A673 (cell line): ENCODE measurements around the gene ISG15. TPM values are rescaled to one million over a fixed set of nuclear protein-coding genes. Genes with fewer than 3 reads are reported as not detected.

Source experiments
- BruUV-seq: library from RNA; stranded (reverse); fragments of 400-500 nt; replicated peaks from 2 replicates; lab custom pipeline; 2021; lab: Mats Ljungman, UMichigan
- CTCF ChIA-PET: fragments of 300-600 bp; sonication (Branson Sonifier 250); formaldehyde crosslinking; loops from one replicate; lab custom pipeline; 2022; ENCODE audit warnings: antibody characterized with exemption; lab: Charles Lee
- POLR2A ChIA-PET: fragments of 300-600 bp; sonication (Branson Sonifier 250); formaldehyde crosslinking; loops from one replicate; lab custom pipeline; 2022; ENCODE audit warnings: antibody characterized with exemption; ENCODE audit not compliant: low non-redundant PET; lab: Charles Lee
- DNase-seq: peaks from one replicate; pipeline ENCODE4 v3.0.0-alpha.2; 2015; ENCODE audit warnings: low spot score
- H3K27ac ChIP-seq: fragments of 200-600 bp; sonication (generic); 2 replicates; pipeline ENCODE4 v1.5.1; 2016; ENCODE audit warnings: mixed run types, low read depth, mild to moderate bottlenecking, mixed read lengths, antibody characterized with exemption, low read length; ENCODE audit not compliant: poor library complexity, severe bottlenecking
- H3K27me3 ChIP-seq: fragments of 200-600 bp; sonication (generic); replicated peaks from 2 replicates; pipeline ENCODE4 v1.6.1; 2017; ENCODE audit warnings: mixed run types, low read depth, mild to moderate bottlenecking, mixed read lengths, antibody characterized with exemption, low read length; ENCODE audit not compliant: insufficient read depth, poor library complexity
- H3K36me3 ChIP-seq: fragments of 200-600 bp; sonication (generic); 2 replicates; pipeline ENCODE4 v1.6.1; 2016; ENCODE audit warnings: mixed run types, mild to moderate bottlenecking, mixed read lengths, antibody characterized with exemption, low read length; ENCODE audit not compliant: insufficient read depth, poor library complexity, severe bottlenecking
- H3K4me1 ChIP-seq: fragments of 200-600 bp; sonication (generic); 2 replicates; pipeline ENCODE4 v1.6.1; 2017; ENCODE audit warnings: mixed run types, mild to moderate bottlenecking, mixed read lengths, antibody characterized with exemption, low read length; ENCODE audit not compliant: insufficient read depth, poor library complexity, severe bottlenecking
- H3K4me3 ChIP-seq: fragments of 200-600 bp; sonication (generic); 2 replicates; pipeline ENCODE4 v1.5.1; 2016; ENCODE audit warnings: low read depth, mixed run types, mild to moderate bottlenecking, mixed read lengths, low read length; ENCODE audit not compliant: poor library complexity, severe bottlenecking
- H3K9me3 ChIP-seq: fragments of 200-600 bp; sonication (generic); 2 replicates; pipeline ENCODE4 v1.6.1; 2016; ENCODE audit warnings: mixed run types, low read depth, mild to moderate bottlenecking, mixed read lengths, antibody characterized with exemption, low read length; ENCODE audit not compliant: poor library complexity, severe bottlenecking
- EZH2 ChIP-seq: fragments of 200-600 bp; sonication (generic); IDR thresholded peaks from 2 replicates; pipeline ENCODE4 v1.6.1; 2017; ENCODE audit warnings: borderline replicate concordance, low read depth, mild to moderate bottlenecking, mixed read lengths, antibody characterized with exemption, low read length; ENCODE audit not compliant: poor library complexity, severe bottlenecking
- intact Hi-C: fragments of 100-400 bp; cut with micrococcal nuclease; formaldehyde crosslinking; loops from one replicate; pipeline ENCODE4 v1.10.0; 2022; ENCODE audit not compliant: unreplicated experiment
- total RNA-seq: library from RNA; stranded (reverse); gene quantifications from 2 replicates; pipeline ENCODE4 v1.2.3, GENCODE V29; 2021
- TF ChIP-seq, protein P1 (sequence below): fragments of 300-800, 200-600 bp; sonication (generic); conservative IDR thresholded peaks from 2 replicates; pipeline ENCODE4 v1.5.1; 2017; ENCODE audit warnings: low read depth, mild to moderate bottlenecking, antibody characterized with exemption, low read length, moderate library complexity, mixed read lengths

Gene ISG15
- total RNA-seq, 1 experiment from 2014 or later = 45.3 TPM

DNA sequence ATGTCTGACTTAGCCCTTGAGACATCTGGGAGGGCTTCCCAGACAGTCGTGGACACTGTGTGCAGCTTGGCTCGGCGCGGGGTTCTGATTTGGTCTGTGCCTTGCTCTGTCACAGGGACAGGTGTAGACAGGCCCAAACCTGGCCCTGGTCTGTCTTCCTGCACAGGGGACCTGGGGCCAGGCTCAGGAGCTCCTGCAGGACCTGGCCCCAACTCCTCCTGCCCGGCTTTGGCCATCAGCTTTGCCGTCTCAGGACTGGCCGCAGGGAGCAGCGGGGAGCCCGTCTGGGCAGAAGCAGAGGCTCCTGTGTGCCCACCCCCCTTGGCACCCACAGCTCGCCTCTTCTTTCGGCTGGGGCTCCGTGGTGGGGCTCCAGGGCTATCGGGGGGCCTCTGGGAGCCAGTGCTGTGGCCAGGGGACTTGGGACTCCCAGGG lies 33.1 kb upstream of the ISG15 start:
- ChIA-PET POLR2A (no interaction called here), CTCF (interaction anchor here (0.7 kb wide), 1 partner anchor 40 kb away, joined by 3 read pairs; the partner anchor contains the start of gene AGRN)
- Histone ChIP-seq H3K4me3 (no peak overlapping the region), H3K27ac (no peak overlapping the region), H3K9me3 (no peaks in the 10 kb centered on the region), H3K36me3 (no peaks in the 10 kb centered on the region), H3K4me1 (peaks cover 8% of the 10 kb centered on the region), H3K27me3 (no peaks in the 10 kb centered on the region)
- no TSS peak for BruUV-seq
- TF ChIP-seq, protein P1, sequence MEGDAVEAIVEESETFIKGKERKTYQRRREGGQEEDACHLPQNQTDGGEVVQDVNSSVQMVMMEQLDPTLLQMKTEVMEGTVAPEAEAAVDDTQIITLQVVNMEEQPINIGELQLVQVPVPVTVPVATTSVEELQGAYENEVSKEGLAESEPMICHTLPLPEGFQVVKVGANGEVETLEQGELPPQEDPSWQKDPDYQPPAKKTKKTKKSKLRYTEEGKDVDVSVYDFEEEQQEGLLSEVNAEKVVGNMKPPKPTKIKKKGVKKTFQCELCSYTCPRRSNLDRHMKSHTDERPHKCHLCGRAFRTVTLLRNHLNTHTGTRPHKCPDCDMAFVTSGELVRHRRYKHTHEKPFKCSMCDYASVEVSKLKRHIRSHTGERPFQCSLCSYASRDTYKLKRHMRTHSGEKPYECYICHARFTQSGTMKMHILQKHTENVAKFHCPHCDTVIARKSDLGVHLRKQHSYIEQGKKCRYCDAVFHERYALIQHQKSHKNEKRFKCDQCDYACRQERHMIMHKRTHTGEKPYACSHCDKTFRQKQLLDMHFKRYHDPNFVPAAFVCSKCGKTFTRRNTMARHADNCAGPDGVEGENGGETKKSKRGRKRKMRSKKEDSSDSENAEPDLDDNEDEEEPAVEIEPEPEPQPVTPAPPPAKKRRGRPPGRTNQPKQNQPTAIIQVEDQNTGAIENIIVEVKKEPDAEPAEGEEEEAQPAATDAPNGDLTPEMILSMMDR = no peak
- TF ChIP-seq EZH2 = no peak
- DNase-seq = no peak
- intact Hi-C loops = loop anchor here (5.0 kb wide), 1 partner anchor 82 kb away; no protein-coding TSS in a partner anchor

DNA sequence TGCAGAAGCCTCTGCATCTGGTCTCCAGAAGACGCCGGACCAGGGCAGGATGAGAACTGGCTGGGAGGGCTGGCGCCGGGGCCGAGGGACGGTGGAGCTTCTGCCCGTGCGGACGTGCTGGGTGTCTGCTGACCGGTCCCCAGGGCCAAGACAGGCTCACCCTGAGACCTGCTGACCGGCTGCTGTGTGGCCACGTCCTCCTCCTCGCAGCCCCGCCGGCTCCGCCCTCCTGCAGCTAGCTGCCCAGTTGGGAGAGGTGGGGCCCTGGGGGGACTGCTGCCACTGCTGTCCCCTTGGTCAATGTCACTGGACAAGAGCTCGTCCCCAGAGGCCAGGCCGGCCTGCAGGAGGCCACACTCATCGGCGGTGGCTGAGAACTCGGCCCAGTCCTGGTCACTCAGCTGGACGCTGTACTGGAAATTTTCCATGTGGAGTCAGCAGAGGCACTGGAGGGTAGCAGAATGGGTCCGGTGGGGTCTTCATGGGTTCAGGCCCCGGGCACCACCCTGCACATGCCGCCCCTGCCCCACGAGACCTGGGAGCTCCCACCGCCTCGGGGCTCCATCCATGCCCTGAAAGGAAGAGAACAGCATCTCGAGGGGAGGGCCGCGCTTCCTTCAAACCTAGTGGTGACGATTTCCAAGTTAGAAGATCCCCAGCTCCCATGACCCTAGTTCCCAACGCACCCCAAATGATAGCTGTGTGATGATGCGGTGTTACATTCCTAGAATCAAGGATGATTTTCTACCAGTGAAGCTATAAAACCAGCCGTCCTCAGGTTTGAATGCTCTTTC lies 32.5 kb upstream of the ISG15 start:
- ChIA-PET POLR2A (interaction anchor here (0.5 kb wide), 1 partner anchor 277 kb away, joined by 6 read pairs; no protein-coding TSS in a partner anchor), CTCF (interaction anchor here (0.7 to 0.9 kb wide), 2 partner anchors 21 to 39 kb away, joined by 3 to 4 read pairs; partner anchors contain the start of gene AGRN)
- no peak for TF ChIP-seq EZH2
- TF ChIP-seq, protein P1 = no peak
- DNase-seq = no peak
- Histone ChIP-seq H3K4me3 (no peak overlapping the region), H3K36me3 (no peaks in the 10 kb centered on the region), H3K4me1 (peaks cover 4% of the 10 kb centered on the region), H3K27me3 (no peaks in the 10 kb centered on the region), H3K9me3 (no peaks in the 10 kb centered on the region), H3K27ac (no peak overlapping the region)
- intact Hi-C loops = loop anchor here (5.0 kb wide), 1 partner anchor 82 kb away; no protein-coding TSS in a partner anchor
- BruUV-seq = no TSS peak

DNA sequence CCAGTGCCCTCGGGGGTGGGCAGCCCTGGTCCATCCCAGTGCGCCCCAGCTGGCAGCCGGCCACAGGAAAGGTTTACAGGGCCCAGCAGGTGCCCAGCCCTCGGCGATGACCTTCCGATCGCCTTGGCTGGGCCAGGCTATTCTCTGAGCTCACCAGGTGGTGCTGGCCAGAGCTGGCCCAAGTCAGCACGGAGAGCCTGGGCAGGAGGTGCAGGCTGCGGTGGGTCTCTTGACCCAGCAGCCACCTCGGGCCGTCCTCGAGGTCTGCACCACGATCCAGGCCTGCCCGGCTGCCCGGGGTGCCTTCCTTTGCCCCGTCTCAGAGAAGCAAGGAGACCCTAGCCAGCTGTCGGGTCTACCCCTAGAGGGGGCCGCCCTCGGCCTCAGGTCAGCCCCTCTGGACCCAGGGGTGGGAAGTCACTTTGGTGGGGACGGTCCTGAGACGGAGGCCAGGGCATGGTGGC lies 31.8 kb upstream of the ISG15 start:
- intact Hi-C loops = loop anchor here (5.0 kb wide), 1 partner anchor 81 kb away; no protein-coding TSS in a partner anchor
- POLR2A ChIA-PET = interaction anchor here (0.6 kb wide), 1 partner anchor 13 kb away, joined by 4 read pairs; no protein-coding TSS in a partner anchor
- CTCF ChIA-PET = interaction anchor here (0.9 kb wide), 1 partner anchor 21 kb away, joined by 4 read pairs; no protein-coding TSS in a partner anchor
- DNase-seq = no peak
- Histone ChIP-seq H3K27ac (no peak overlapping the region), H3K4me1 (no peaks in the 10 kb centered on the region), H3K4me3 (no peak overlapping the region), H3K27me3 (no peaks in the 10 kb centered on the region), H3K36me3 (no peaks in the 10 kb centered on the region), H3K9me3 (no peaks in the 10 kb centered on the region)
- BruUV-seq = no TSS peak
- TF ChIP-seq EZH2 = no peak
- TF ChIP-seq, protein P1 = no peak
